Psoas muscle (tissue), 8 donors: ENCODE data around the gene PALMD. TPM values are rescaled to one million over a fixed set of nuclear protein-coding genes. Genes with fewer than 3 reads are reported as not detected.

ENCODE experiments used
- ATAC-seq, 4 donors: fragments of 200-7000 bp; cut with Tn5 transposase; one replicate each; pipeline ENCODE4 v1.9.1; 2020; ENCODE audit warnings: moderate library complexity in 3 of 4, mild to moderate bottlenecking in 2 of 4
- DNase-seq, 2 donors: peaks; one replicate each; pipeline ENCODE4 v3.0.0-alpha.2; 2020
- H3K27ac ChIP-seq: fragments of 200-600 bp; one replicate; pipeline ENCODE4 v1.8.0; 2022
- H3K27me3 ChIP-seq, 3 donors: fragments of 200-600 bp in 1 of 3; one replicate each; pipeline versions ENCODE4 v1.6.1 to v1.8.0; 2013 to 2022; ENCODE audit warnings: low read length in 2 of 3, mild to moderate bottlenecking in 2 of 3, moderate library complexity in 1 of 3; ENCODE audit not compliant: insufficient read depth in 3 of 3
- H3K36me3 ChIP-seq, 2 donors: fragments of 200-600 bp in 1 of 2; one replicate each; pipeline versions ENCODE4 v1.6.1 to v1.8.0; 2013 to 2022; ENCODE audit warnings: low read depth in 1 of 2, mild to moderate bottlenecking in 1 of 2, moderate library complexity in 1 of 2; ENCODE audit not compliant: insufficient read depth in 1 of 2
- H3K4me1 ChIP-seq: fragments of 200-600 bp; one replicate; pipeline ENCODE4 v1.8.0; 2022
- H3K4me3 ChIP-seq: fragments of 200-600 bp; one replicate; pipeline ENCODE4 v1.8.0; 2022; ENCODE audit warnings: mild to moderate bottlenecking
- H3K9me3 ChIP-seq: fragments of 200-600 bp; one replicate; pipeline ENCODE4 v1.8.0; 2022
- WGBS, 3 donors: extraction: QIAGEN DNeasy Blood & Tissue Kit; methylation state at CpG; one replicate each; pipeline versions ENCODE4 v1.1.6 to v1.1.7; 2013; 5-methylcytosine and 5-hydroxymethylcytosine counted together
- intact Hi-C, 2 donors: fragments of 100-400 bp; cut with DNase I; formaldehyde crosslinking; loops; one replicate each; pipeline versions ENCODE4 v1.11.0 to v1.14.2; 2022
- polyA plus RNA-seq, 3 donors: library from polyadenylated mRNA; stranded (reverse); fragments of 200-250 nt; gene quantifications; one replicate each; pipeline ENCODE4 v1.2.3, GENCODE V29; 2013
- total RNA-seq, 4 donors: library from RNA; stranded (reverse); fragmentation: NEBNext Ultra II Directional in 2 of 4; extraction: Animal tissue kit (Norgen Biotek cat#: 25700) in 2 of 4; gene quantifications; one replicate each; pipeline versions ENCODE4 v1.2.1 to v1.2.4, GENCODE V29; 2021 to 2023
- TF ChIP-seq, protein P1 (sequence below): fragments of 200-600 bp; IDR thresholded peaks from one replicate; pipeline ENCODE4 v1.8.0; 2022; ENCODE audit warnings: antibody characterized with exemption
- donor health status: healthy with polysubstance abuse.
- donor health status: DM: no; HTN: no; CAD: no; lungs with moderate emphysema.
- donor health status: Bipolar disorder and iron deficiency.
- donor health status: healthy.
- donor health status: DM: yes; HTN: yes; CAD: no.
- donor health status: DM: no; HTN: no; CAD: no.
- donor health status: DM: no; HTN: no; CAD: no.
- donor health status: DM: yes; HTN: yes; CAD: no.

The PALMD gene
- total and polyA plus RNA-seq, 7 donors = 46.2 to 219 (median 101) TPM

GRCh38 chr1:99723251-99723650, 77.3 kb downstream of the PALMD start:
- DNase-seq (no peak), ATAC-seq (no peak)
- Histone ChIP-seq H3K4me1 (peaks cover 4% of the 10 kb centered on the region), H3K36me3 (no peaks in the 10 kb centered on the region), H3K27ac (no peak overlapping the region), H3K9me3 (no peaks in the 10 kb centered on the region), H3K4me3 (no peak overlapping the region), H3K27me3 (no peaks in the 10 kb centered on the region)
- 89 to 96% (median 92%) methylated on average over 3 of the region's 3 CpGs for WGBS, 3 donors
- intact Hi-C loops = no loop called here
- TF ChIP-seq, protein P1, sequence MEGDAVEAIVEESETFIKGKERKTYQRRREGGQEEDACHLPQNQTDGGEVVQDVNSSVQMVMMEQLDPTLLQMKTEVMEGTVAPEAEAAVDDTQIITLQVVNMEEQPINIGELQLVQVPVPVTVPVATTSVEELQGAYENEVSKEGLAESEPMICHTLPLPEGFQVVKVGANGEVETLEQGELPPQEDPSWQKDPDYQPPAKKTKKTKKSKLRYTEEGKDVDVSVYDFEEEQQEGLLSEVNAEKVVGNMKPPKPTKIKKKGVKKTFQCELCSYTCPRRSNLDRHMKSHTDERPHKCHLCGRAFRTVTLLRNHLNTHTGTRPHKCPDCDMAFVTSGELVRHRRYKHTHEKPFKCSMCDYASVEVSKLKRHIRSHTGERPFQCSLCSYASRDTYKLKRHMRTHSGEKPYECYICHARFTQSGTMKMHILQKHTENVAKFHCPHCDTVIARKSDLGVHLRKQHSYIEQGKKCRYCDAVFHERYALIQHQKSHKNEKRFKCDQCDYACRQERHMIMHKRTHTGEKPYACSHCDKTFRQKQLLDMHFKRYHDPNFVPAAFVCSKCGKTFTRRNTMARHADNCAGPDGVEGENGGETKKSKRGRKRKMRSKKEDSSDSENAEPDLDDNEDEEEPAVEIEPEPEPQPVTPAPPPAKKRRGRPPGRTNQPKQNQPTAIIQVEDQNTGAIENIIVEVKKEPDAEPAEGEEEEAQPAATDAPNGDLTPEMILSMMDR = no peak

- Histone ChIP-seq H3K36me3 (peaks cover 0 to 6% of the 10 kb centered on the region in 2 donors), H3K4me1 (peaks cover 10% of the 10 kb centered on the region), H3K9me3 (no peaks in the 10 kb centered on the region), H3K27me3 (no peaks in the 10 kb centered on the region), H3K27ac (no peak overlapping the region), H3K4me3 (no peak overlapping the region)
- DNase-seq = no peak
- TF ChIP-seq, protein P1 = no peak
- ATAC-seq = no peak
- intact Hi-C loops = no loop called here
- WGBS, 3 donors = 60 to 73% (median 68%) methylated on average over 4 of the region's 4 CpGs
Measured at GRCh38 chr1:99725996-99726395, 80.1 kb downstream of the PALMD start.

DNA sequence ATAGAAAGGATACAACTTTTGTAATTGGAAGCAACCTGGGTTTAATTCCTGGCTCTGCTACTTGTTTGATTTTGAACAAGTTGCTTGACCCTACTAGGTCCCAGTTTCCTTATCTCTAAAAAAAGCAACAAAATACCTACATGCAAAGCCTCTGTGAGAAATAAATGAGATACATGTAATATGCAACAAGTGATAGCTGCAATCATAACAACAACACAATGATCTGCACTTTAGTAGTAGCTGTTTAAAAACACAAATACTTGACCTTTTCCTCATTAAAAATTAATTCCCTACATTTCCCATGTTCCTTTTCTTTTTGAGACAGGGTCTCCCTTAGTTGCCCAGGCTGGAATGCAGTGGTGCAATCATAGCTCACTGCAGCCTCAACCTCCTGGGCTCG, 80.5 kb downstream of the PALMD start:
- ATAC-seq = no peak
- H3K27ac ChIP-seq = no peak overlapping the region
- intact Hi-C loops = no loop called here

DNA sequence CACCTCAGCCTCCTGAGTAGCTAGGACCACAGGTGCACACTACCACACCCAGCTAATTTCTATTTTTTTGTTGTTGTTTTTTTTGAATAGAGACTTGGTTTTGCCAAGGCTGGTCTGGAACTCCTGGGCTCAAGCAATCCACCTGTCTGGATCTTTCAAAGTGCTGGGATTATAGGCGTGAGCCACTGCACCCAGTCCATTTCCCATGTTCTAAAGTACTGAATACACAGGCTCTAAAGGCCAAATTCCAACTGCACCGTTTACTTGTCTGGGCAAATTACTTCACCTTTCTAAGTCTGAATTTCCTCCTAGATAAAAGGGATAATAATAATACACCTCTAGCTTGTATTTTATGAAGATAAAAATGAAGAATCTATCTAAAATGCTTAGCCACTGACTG, 80.9 kb downstream of the PALMD start:
- H3K9me3 ChIP-seq = no peaks in the 10 kb centered on the region
- TF ChIP-seq, protein P1 = no peak
- DNase-seq = no peak
- H3K27ac ChIP-seq = no peak overlapping the region
- no peaks in the 10 kb centered on the region for H3K27me3 ChIP-seq
- no peak overlapping the region for H3K4me3 ChIP-seq
- H3K36me3 ChIP-seq = peaks cover 0 to 6% of the 10 kb centered on the region in 2 donors
- no peak for ATAC-seq
- intact Hi-C loops = no loop called here
- WGBS, 3 donors = 48 to 63% (median 56%) methylated on average over 2 of the region's 2 CpGs
- H3K4me1 ChIP-seq = peaks cover 10% of the 10 kb centered on the region

More for the DNA sequence above, 80.5 kb downstream of the PALMD start:
- H3K27me3 ChIP-seq = no peaks in the 10 kb centered on the region
- no peaks in the 10 kb centered on the region for H3K9me3 ChIP-seq
- TF ChIP-seq, protein P1 = no peak
- peaks cover 0 to 6% of the 10 kb centered on the region in 2 donors for H3K36me3 ChIP-seq
- no peak overlapping the region for H3K4me3 ChIP-seq
- WGBS, 3 donors = 80 to 94% (median 87%) methylated on average over 1 of the region's 1 CpG
- no peak for DNase-seq
- peaks cover 10% of the 10 kb centered on the region for H3K4me1 ChIP-seq

- intact Hi-C loops = no loop called here
- ATAC-seq = no peak
Measured at GRCh38 chr1:99727575-99728185, 81.8 kb downstream of the PALMD start.

More at GRCh38 chr1:99727575-99728185, 81.8 kb downstream of the PALMD start:
- Histone ChIP-seq H3K4me1 (peaks cover 10% of the 10 kb centered on the region), H3K9me3 (no peaks in the 10 kb centered on the region), H3K4me3 (no peak overlapping the region), H3K27ac (peak overlapping the region; percentile 71), H3K27me3 (no peaks in the 10 kb centered on the region), H3K36me3 (peaks cover 0 to 6% of the 10 kb centered on the region in 2 donors)
- no peak for DNase-seq
- TF ChIP-seq, protein P1 = no peak
- 76 to 83% (median 83%) methylated on average over 4 of the region's 4 CpGs for WGBS, 3 donors
